GM12892 (cell line): ENCODE data around the gene MACIR.

Experiments
- DNase-seq: peaks from one replicate; pipeline ENCODE4 v3.0.0; 2011; ENCODE audit not compliant: insufficient read length
- FAIRE-seq: peaks from 2 replicates; lab custom pipeline; 2011; peaks lifted over from hg19 to GRCh38; lab: Jason Lieb, UNC
- POLR2A ChIP-seq: IDR thresholded peaks from 2 replicates; pipeline ENCODE4 v1.6.1; 2011; ENCODE audit warnings: low read depth, low read length, control low read depth
- POLR2AphosphoS5 ChIP-seq: IDR thresholded peaks from 2 replicates; pipeline ENCODE4 v1.6.1; 2011; ENCODE audit warnings: low read depth, low read length, control low read depth
- TAF1 ChIP-seq: IDR thresholded peaks from 2 replicates; pipeline ENCODE4 v1.6.1; 2011; ENCODE audit warnings: low read depth, mild to moderate bottlenecking, control low read depth, low read length, borderline replicate concordance

Gene MACIR

GRCh38 chr5:103254921-103255320, 3.6 kb upstream of the MACIR start:
- TF ChIP-seq POLR2A, result no peak
- TF ChIP-seq TAF1, result no peak
- TF ChIP-seq POLR2AphosphoS5, result no peak

DNA sequence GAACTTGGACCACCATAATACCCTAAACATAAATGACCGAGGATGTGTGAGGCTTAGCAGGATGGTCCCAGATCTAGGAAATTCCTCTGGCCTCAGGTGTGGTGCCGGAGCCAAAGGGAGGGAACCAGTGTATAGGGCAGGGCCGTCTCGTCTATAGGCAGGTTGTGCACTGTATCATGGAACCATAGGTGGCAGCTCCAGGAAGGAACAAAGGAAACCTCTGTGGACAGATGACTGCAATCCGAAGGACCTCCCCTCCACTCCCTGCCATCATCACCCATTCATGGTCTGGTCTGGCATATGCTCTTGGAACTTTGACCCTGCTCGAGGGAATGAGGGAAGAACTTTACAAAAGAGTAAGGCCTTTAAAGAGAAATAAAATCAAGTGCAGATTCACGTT, 2.9 kb upstream of the MACIR start:
- TF ChIP-seq TAF1, result no peak
- TF ChIP-seq POLR2A, result no peak
- no peak for TF ChIP-seq POLR2AphosphoS5
- FAIRE-seq, result no peak
- no peak for DNase-seq

More at GRCh38 chr5:103254921-103255320, 3.6 kb upstream of the MACIR start:
- FAIRE-seq (no peak), DNase-seq (no peak)

- FAIRE-seq (peak; percentile 5), DNase-seq (no peak)
- TF ChIP-seq POLR2AphosphoS5 (no peak), POLR2A (no peak)
Measured at GRCh38 chr5:103256178-103256577, 2.4 kb upstream of the MACIR start.

DNA sequence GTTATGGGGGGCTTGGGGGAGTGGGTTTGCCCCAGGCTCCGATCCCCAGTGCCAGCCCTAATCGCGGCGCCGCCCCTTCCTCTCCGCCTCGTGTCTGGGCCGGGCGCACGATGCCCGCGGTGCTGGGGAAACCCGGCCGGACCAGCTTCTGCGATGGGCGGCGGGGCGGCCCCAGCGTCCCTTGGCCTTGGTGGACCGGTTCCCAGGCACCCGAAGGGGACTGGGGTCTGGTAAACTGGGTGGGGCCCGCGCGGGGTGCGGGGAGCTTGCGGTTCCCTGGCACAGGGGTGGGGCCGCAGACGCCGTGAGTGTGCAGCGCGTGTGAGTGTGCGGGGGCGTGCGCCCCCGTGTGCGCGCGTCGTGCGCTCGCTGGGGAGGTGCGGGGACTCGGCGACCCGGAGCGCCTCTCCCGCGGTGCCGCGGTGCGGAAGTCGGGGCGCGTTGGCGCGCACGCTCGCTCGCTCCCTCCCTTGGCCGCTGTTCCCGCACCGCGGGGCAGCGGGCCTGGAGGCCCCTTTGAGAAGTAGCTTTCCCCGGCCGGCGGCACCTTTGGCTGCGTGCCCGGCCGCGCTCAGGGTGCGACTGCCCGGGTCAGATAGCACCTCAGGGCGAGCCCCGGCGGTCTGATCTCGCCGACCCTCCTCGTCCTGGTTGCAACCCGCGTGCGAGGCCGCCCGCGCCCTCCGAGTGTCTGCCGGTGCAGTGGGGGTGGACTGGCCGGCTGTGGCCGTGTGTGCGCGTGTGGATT, 568 bp downstream of the MACIR start:
- no peak; the same call in 1 of the 2 replicates for TF ChIP-seq POLR2AphosphoS5
- TF ChIP-seq TAF1, result no peak
- TF ChIP-seq POLR2A, result 0 out of 2 replicates have a peak, but pooled peaks have one; percentile 2
- peak; percentile 32 for DNase-seq
- peak; percentile 97 for FAIRE-seq

GRCh38 chr5:103259705-103260355, 1.3 kb downstream of the MACIR start:
- FAIRE-seq (no peak), DNase-seq (no peak)
- TF ChIP-seq POLR2A (no peak), TAF1 (no peak), POLR2AphosphoS5 (no peak)

DNA sequence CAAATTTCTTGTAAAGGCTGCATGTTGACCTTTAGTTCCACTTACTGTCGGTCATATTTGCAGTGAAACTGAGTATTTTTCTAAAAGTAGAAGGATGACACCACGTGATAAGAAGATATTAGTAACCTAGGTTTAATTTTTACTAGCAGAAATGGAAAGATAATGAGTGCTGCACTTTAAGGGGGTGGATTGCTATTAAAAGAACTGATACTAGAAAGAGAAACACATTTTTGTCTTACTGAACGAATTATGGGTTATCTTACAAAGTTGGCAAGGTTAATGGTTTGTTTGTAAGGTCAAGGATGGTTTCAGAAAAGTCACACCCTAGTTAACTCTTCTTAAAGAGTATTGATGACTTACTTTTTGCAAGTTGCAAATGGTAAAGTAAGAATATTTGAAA, 2.4 kb downstream of the MACIR start:
- FAIRE-seq (peak; percentile 79), DNase-seq (no peak)
- TF ChIP-seq POLR2A (no peak), TAF1 (no peak), POLR2AphosphoS5 (no peak)

DNA sequence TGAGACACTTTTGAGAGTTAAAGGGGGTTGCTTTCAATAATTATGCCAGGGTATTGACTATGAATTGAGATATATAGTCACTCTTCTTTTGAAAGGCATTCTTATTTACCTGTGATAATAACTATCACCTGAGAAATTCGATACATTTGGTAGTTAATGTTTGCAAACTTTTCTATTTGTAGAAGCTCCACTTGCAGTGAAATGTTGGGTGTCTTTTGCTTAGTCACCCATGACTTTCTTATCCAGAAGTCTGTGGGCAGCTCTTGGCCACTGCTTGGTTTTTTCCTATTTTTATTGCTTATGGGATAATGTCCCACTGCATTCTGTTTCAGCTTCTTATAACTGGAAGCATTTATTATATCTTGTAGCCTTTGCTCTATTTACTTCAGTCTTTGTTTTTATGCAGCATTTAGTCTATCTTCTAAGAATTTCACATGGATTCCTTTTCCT, 3.9 kb downstream of the MACIR start:
- DNase-seq, result no peak
- FAIRE-seq, result no peak
- TF ChIP-seq TAF1, result no peak
- TF ChIP-seq POLR2AphosphoS5, result no peak
- no peak for TF ChIP-seq POLR2A

GRCh38 chr5:103263054-103263453, 4.5 kb downstream of the MACIR start:
- DNase-seq (no peak), FAIRE-seq (no peak)
- TF ChIP-seq POLR2A, result no peak
- no peak for TF ChIP-seq TAF1
- TF ChIP-seq POLR2AphosphoS5, result no peak

- TF ChIP-seq TAF1 (no peak), POLR2A (no peak), POLR2AphosphoS5 (no peak)
- DNase-seq (no peak), FAIRE-seq (no peak)
Measured at GRCh38 chr5:103264508-103264907, 5.9 kb downstream of the MACIR start.

- FAIRE-seq, result no peak
- no peak for DNase-seq
- TF ChIP-seq POLR2A (no peak), TAF1 (no peak), POLR2AphosphoS5 (no peak)
Measured at GRCh38 chr5:103270581-103270980, 12.0 kb downstream of the MACIR start.

- TF ChIP-seq POLR2AphosphoS5 (no peak), POLR2A (no peak), TAF1 (no peak)
- DNase-seq, result no peak
- no peak for FAIRE-seq
Measured at GRCh38 chr5:103271570-103272289, 13.2 kb downstream of the MACIR start.

- DNase-seq (no peak), FAIRE-seq (no peak)
- TF ChIP-seq POLR2AphosphoS5 (no peak), TAF1 (no peak), POLR2A (no peak)
Measured at GRCh38 chr5:103272377-103272776, 13.8 kb downstream of the MACIR start.
